NCI-H748 (cell line): ENCODE results near the gene DPP3.
"Not testable (repeated sequence)": the region's sequence is repeated elsewhere in the genome, so short reads cannot be mapped to it uniquely, and the experiment has no call there.

Experiments used
- DNase-seq: peaks from one replicate; lab custom pipeline; 2025; ENCODE audit not compliant: unreplicated experiment; lab: John Stamatoyannopoulos, UW

Gene DPP3

DNA sequence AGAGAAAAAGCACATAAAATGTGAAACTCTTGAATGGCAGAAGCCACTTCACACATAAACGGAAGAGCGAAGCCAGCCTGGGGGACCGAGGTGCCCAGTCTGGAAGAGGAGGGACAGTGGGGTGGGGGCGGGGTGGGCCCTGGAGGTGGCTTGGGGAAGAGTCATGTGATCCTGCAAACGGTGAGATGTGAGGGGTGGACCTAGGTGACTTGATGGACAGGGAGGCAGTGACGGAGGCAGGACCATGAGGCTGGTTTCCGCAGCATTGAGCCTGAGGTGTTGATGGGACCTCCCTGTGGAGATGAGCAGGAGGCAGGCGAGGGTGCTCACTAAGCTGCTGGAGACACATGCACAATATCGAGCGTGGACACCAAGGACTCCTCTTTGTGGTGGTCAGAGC is 48.8 kb downstream of the DPP3 start:
- no peak for DNase-seq

DNA sequence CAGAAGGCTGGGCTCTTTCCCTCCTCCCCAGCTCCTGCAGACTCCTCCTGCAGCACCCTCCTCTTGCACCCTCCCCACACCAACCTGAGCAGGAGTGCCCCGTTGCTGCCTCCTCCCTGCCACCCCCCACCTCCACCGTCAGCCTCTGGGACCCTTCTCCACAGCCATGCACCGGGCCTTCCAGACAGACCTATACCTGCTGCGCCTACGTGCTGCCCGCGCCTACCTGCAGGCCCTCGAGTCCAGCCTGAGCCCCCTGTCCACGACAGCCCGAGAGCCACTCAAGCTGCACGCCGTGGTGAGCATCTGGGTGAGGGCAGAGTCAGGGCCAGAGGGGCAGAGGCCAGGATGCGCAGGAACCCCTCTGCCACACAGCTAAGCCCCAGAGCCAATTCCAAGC is 49.4 kb downstream of the DPP3 start:
- no peak for DNase-seq

DNA sequence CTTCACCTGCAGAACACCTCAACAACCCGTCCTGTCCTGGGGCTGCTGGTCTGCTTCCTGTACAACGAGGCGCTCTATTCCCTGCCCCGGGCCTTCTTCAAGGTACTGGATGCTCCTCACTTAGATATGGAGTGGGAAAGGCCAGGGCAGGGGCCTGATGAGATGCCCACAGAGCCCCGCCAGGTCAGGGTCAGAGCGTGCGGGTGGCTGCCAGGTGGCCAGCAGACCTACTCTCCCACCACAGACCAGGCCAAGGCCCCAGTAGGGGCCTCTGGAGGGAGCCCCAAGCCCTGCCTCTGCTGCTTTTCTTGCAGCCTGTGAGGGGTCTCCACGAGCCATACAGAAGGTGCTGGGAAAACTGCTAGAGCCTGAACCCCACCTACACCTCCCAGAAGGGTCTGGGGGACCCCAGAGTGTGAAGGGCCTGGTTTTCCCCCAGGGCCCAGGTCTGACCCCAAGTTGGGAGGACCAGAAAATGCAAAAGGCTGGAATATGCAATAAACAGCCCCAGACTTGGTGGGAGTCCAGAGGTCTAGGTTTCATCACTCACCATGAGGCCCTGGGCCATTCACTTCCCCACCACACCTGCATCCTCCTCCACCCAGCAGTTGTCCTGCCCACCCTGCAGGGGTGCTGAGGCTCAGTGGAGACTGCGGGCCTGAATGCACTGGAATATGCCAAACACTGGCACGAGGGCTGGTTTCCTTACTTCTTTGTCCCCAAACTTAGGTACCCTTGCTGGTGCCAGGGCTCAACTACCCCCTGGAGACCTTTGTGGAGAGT is 50.9 kb downstream of the DPP3 start:
- no peak for DNase-seq

DNA sequence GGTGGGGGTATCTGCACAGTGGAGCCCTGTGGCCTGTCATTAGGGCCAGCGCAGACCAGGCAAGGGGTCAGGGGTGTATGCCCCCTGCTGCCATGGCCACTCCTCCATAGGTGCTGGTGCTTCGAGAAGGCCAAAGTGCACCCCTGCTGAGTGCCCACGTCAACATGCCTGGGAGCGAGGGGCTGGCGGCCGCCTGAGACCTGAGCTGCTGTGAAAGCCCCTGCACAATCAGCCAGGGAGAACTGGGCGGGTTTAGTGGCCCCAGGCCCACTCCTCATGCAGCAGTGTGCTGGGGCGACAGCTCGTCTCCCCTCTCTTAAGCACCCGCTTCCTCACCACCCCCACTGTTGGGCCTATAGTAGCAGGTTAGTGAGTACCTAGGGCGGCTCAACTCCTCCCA is 51.6 kb downstream of the DPP3 start:
- no peak for DNase-seq

DNA sequence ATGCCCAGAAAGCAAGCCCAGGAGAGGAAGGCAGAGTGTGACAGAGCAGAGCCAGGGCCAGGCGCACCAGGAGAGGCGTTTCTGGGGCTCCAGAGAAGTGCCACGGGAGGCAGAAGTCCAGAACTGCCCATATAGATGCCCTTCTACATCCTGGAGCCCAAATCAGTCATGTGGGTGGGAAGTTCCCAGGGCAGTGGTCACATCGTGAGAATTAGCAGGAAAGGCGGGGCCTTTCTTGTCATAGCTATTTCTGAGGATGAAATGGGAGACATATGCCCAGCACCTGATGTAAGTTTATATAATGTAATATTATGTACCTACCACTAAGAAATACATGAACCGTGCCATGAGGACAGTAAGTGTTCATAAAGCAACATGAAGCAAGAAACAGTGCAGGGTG is 52.5 kb downstream of the DPP3 start:
- DNase-seq, result no peak

DNA sequence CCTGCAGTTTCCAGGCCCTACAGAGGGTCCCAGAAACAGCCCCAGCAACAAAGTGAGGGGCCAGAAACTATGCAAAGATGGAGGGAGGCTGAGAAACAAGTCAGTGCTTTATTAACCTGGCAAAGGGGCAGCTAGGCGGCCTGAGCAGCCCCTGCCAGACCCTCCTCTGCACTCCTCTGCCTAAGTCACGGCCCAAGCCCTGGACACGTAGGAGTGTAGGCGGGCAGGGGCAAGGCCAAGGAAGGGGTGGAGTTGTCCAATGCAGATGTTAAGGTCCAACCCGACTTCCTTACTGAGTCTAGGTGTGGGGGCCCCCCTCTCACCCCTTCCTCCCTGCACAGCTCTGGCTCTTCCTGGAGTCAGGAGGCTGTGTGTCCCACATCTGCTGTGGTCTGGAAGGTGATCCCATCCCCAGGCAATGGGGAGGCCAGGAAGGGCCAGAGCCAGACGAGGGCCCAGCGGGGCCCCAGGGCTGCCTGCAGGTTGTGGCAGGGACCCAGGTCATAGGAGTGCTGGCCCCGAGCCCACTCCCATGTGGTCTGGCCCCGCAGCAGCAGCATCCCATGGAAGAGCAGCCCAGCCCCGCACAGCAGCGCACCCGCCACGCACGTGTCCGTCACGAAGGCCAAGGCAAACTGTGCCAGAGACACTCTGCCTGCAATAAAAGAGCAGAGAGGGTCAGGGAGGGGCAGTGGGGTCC is 59.1 kb downstream of the DPP3 start:
- DNase-seq, result no peak

DNA sequence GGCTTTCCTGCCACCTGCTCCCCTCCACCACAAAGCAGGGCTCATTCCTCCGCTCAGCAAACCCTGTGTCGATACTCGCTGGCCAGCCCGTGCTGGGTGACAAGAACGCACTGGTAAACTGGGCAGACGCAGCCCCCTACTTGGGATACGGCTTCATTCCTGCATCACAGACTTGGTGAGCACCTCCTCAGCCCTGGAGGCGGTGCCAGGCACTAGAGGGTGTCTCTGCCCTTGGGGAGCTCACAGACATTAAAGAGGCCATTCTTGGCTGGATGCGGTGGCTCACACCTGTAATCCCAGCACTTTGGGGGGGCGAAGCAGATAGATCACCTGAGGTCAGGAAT is 59.6 kb downstream of the DPP3 start:
- no peak for DNase-seq

DNA sequence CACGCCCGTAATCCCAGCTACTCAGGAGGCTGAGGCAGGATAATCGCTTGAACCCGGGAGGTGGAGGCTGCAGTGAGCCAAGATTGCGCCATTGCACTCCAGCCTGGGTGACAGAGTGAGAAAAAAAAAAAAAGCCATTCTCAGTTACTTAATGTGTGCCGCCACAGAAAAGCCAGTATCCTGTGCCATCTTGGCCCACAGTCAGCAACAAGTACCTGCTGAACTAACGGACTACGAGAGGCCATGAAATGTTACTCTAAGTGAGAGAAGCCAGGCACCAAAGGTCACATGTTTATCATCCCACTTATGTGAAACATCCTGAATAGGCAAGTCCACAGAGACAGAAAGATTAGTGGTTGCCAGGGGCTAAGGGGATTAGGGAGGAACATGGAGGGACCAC is 60.4 kb downstream of the DPP3 start:
- DNase-seq, result not testable (repeated sequence)

DNA sequence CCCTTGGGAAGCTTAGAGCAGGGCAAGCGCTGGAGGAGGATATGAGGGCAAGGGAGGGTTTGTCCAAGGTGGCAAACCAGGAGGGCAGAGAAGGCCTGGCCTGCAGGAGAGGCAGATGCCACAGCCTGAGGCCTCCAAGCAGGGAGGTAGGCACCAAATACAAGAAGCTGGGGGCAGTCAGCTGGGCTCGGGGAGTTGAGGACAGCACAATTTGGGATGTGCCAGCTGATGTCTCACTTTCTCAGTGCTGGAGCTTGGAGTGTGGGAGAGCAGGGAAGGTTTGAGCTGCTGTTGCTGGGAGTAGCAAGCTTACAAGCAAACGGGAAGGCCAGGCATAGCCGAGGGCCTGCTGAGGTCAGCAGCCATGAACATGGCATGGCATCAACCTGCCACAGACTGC is 61.7 kb downstream of the DPP3 start:
- no peak for DNase-seq

DNA sequence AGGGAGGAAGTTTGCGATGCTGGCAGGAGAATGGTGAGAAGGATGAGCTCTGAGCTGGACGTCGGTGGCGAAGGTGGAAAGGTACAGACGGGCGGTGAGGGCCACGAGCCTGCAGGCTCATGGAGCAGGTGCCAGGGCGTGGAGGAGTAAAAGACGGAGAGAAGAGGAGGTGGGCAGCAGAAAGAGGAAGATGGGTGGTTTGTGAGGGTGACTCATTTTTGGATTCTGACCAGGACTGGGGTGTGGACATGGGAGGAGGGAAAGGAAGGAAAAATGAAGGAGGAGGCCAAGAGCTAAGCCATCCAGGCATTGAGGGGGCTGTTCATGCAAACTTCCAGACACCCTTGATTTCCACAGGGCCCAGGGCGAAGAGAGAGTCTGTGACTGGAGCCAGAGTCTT is 62.1 kb downstream of the DPP3 start:
- no peak for DNase-seq

DNA sequence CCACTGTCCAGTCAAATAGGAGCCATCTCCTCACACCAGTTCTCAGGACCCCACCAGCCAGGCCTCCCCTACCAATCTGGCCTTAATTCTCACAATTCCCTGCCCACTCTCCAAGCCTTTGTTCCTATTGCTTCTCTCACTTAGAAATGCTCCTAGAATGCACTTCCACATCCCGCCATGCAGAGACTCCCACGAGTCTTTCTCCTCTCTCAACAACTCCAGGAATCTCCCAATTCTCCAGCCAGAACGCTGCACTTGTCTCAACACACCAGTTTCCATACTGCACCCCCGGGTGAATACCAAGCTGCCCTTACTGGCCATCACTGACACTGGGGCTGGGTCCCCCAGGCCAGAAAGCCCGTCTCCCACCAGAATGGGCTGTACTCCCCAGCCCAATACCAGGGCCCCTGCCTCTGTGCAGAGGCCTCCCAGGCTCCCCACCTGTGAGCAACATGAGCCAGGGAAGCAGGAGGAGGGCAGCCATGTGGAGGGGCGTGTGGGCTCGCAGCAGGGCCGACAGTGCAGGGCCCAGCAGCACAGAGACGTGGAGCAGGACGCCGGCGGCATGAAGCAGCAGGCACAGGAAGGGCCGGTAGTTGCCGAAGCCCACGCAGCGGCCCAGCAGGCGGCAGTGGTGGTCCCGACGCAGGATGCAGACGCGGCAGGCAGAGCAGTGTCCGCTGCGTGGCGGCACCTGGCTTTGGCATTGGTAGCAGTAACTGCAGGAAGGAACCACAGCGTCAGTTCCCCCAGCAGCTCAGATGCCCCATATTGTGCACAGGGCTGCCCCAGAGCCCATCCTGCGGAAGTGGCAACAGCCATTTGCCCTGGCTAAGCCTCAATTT is 63.3 kb downstream of the DPP3 start:
- DNase-seq, result no peak

DNA sequence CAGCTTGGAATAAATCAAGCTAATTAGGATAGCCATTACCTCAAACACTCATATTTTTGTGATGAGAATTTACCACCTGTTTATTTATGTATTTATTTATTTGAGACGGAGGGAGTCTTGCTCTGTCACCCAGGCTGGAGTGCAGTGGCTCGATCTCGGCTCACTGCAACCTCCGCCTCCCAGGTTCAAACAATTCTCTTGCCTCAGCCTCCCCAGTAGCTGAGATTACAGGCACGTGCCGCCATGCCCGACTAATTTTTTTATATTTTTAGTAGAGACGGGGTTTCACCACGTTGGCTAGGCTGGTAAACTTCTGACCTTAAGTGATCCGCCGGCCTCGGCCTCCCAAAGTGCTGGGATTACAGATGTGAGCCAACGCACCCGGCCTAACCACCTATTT is 64.7 kb downstream of the DPP3 start:
- not testable (repeated sequence) for DNase-seq

DNA sequence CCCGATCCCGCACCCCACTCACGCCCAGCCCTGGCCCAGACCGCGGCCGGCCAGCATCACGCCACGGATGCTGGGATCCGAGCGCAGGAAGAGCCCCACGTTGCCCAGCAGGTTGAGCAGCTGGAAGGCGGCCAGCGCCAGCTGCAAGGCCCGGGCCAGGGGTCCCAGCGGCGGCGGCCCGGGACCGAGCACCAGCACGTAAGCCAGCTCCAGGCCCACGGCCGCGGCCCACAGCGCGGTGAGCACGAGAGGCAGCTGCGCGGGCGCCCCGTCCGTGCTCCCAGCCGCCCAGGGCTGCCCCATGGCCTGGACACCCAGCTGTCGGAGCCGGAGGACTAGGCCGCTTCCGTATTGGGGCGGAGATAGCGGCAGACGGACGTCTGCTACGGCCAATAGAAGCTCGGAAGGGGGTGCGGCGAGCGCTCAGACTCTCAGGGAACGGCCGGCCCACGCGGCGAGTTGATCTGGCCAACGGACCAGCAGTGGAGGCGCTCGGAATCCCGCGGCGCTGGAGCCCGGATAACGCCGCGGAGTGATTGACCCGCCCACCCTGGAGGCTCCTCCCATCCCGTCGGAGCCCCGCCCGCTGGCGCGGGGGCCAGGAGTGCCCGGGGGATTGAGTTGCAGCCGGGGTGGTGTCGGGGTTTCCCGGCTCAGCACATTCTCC is 65.6 kb downstream of the DPP3 start, which contains the start of gene ZDHHC24:
Gene ZDHHC24 (minus strand): TSS at position 348 of the 667 bp plus-strand sequence. CDS start 45 bp downstream, at position 303.
- peak; percentile 97 for DNase-seq

DNA sequence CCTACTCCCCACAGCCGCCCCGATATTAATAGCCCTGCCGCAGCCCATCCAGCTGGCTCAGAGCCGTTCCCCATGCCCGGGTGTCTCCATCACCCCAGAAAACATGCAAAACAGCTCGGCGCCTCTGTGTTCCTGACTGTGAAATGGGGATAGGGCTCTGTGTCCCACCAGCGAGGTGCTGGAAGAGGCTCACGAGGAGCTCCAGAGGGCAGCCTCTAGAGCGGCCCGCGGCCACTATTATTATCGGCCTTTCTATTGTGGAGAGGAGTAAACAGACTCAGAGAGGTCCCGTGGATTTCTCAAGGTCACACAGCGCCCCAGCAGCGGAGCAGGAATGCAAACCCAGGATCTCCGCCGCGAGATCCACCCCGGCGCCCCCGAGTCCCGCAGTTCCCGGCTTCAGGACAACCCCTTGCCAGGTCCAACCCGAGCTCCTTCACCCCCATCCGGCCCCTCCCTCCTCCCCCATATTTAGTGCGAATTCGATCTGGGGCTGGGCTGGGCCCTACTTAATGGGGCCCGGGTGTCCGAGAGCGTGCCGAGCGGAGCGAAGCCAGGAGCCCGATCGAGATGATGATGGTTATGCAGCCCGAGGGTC is 66.2 kb downstream of the DPP3 start, which contains the start of gene ACTN3:
Gene ACTN3 (plus strand): TSS at position 536 of the 598 bp plus-strand sequence. CDS start 35 bp downstream, at position 571.
- no peak for DNase-seq

DNA sequence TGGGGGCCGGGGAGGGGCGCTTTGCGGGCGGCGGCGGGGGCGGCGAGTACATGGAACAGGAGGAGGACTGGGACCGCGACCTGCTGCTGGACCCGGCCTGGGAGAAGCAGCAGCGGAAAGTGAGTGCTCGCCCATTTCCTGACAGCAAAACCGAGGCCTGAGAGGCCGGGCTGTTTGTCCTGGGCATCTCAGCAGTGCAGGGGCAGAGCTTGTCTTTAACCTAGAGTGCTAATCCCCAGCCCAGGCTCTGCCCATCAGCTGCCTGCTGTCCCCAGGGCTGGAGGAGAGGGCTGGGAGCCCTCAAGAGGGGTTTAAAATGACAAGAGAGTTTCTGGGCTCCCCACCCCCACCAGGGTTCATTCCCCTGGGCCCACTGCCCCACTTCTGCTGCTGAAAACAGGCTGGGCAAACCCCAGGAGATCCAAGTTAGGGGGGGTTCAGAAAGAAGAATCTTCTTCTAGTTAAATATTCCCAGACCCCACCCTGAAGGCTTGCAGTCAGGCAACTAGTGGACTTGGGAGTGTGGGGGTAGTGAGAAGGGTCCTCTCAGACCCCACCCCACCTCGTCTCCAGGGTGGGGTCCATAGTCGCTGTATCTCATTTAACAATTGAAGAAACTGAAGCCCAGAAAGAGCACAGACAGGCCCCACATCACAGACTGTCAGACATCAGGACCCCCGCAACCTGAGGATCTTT is 66.9 kb downstream of the DPP3 start:
- no peak for DNase-seq

DNA sequence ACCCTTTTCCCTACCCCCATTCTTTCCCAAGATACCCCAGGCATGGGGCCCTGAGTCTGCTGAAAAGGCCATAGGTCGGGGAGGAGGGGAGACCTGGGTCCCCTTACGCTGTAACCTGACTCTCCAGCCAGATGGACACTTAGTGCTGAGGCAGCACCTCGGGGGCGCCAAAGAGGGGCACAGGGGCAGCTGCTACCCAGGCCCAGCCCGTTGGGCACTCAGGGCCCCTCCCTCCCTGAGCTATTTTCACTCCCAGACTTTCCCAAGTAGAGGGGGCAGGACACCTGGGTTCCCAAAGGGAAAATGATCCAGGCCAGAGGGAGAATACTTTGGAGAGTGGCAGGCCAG is 67.4 kb downstream of the DPP3 start:
- no peak for DNase-seq

DNA sequence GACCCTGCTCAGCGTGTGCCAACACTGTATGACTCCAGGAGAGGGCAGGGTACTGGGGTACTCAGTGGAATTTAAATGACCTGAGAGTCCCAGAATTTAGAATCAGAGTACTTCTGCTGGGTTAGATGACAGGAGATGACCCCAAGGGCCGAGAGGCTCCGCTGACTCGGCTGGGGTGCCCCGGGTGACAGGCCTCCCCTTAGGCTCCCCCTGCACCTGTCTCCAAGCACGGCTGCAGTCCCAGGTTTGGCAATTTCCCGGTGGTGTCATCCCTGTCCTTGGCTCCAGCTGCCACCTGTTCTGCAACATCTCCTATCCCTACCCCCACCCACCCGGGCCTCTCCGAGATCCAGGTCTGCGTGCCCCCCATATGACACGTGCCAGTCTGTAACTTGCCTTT is 67.8 kb downstream of the DPP3 start:
- no peak for DNase-seq

DNA sequence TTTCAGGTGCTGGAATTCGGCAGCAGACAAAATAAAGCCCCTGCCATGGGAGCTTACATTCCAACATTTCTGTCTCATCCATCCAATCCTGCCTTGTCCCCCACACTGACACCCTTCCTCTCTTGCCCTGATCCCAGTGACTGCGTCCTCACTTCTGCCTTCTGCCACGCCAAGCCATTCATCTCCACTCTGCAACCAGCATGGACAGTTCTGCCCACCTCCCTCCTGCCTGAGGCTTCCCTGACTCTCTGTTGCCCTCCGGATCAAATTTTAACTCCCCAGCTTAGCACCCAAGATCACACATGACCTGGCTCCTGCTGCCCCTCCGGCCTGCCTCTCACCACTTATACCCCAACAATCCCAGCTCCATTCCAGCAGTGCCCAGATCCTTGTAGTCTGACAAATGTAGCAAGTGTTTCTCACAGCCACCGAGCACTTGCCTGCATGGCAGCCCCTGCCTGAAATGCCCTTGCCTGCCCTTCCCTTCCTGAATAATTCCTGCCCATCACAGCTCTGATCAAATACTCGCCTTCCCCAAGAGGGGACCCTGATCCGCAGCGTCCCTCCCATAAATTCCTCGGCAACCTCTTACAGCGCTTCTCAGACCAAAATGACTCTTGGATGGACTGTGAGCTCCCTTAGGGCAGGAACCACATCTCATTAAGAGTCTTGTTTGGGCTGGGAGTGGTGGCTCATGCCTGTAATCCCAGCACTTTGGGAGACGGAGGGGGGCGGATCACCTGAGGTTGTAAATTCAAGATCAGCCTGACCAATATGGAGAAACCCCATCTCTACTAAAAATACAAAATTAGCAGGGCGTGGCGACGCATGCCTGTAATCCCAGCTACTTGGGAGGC is 68.8 kb downstream of the DPP3 start:
- DNase-seq, result no peak

DNA sequence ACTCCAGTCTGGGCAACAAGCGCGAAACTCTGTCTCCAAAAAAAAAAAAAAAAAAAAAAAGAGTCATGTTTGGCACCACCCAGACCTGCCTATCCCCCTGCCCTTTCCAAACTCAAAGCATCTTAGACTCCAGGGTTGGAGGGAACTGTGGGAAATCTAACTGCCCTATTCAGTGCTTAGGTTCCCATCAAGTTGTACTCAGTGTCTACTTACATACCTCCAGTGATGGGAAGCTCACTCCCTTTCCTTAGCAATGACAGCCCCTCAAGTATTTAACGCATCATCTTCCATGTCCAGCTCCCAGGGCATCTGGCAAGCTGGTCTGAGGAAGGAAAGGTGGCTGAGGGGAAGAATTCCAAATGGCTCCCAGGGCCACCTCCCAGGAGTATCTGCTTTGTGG is 69.5 kb downstream of the DPP3 start:
- DNase-seq, result no peak
